GM12891 (cell line): ENCODE results near the gene MATK.
"Not testable (repeated sequence)": the region's sequence is repeated elsewhere in the genome, so short reads cannot be mapped to it uniquely, and the experiment has no call there.

Source experiments
- DNase-seq: peaks from one replicate; pipeline ENCODE4 v3.0.0; 2011; ENCODE audit warnings: low spot score; ENCODE audit not compliant: insufficient read length
- FAIRE-seq: peaks from 2 replicates; lab custom pipeline; 2011; peaks lifted over from hg19 to GRCh38; lab: Jason Lieb, UNC
- PAX5 ChIP-seq: IDR thresholded peaks from 2 replicates; pipeline ENCODE4 v1.6.1; 2011; ENCODE audit warnings: low read length, moderate library complexity, mild to moderate bottlenecking; ENCODE audit not compliant: insufficient read depth, severe bottlenecking
- POLR2A ChIP-seq: IDR thresholded peaks from 2 replicates; pipeline ENCODE4 v1.6.1; 2011; ENCODE audit warnings: low read depth, low read length, control low read depth
- POLR2AphosphoS5 ChIP-seq: IDR thresholded peaks from 2 replicates; pipeline ENCODE4 v1.6.1; 2011; ENCODE audit warnings: low read depth, low read length, control low read depth
- POU2F2 ChIP-seq: IDR thresholded peaks from 2 replicates; pipeline ENCODE4 v1.6.1; 2011; ENCODE audit warnings: low read depth, mild to moderate bottlenecking, control low read depth, low read length, moderate library complexity
- SPI1 ChIP-seq: IDR thresholded peaks from 2 replicates; pipeline ENCODE4 v1.6.1; 2011; ENCODE audit warnings: low read depth, low read length, control low read depth
- TAF1 ChIP-seq: IDR thresholded peaks from 2 replicates; pipeline ENCODE4 v1.6.1; 2011; ENCODE audit warnings: low read depth, low read length, control low read depth

MATK gene

DNA sequence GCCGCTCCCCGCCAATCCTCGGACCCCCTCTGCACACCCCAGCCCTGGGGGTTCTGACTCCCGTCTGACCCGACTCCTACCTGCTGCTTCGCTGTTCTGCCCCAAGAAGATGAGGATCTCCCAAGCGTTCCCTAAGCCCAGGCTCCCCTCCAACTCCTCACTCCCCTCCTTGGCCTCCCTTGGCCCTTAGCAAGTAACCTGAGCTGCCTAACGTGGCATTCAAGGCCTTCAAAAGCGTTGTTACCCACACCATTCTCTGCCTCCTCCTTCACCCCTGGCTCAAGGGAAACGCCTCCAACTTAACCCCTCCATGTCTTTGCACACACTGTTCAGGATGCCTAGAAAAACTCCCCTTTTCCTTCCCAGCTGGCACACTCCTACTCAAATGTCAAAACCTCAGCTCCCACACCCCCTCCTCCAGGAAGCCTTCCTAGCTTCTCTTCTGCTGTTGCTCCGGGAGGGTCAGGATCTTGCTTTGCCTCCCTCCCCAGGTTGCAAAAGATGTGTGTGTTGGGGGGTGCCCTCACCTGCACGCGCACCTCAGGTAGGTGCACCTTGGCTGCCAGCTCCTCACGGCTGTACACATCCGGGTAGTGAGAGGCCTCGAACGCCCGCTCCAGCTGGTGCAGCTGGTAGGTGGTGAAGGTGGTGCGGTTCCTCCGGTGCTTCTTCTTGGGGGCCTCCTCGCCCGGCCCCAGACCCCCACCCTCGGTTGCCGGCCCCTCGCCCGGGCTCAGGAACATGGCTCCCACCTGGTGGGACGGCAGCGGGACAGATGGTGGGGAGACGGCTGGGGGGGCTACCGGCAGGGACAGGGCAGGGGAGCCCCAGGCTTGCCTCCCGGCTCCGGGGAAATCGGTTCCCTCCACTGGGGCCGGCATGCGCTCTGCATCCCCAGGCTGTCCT lies 14.9 kb downstream of the MATK start:
- DNase-seq, result no peak
- FAIRE-seq, result no peak

DNA sequence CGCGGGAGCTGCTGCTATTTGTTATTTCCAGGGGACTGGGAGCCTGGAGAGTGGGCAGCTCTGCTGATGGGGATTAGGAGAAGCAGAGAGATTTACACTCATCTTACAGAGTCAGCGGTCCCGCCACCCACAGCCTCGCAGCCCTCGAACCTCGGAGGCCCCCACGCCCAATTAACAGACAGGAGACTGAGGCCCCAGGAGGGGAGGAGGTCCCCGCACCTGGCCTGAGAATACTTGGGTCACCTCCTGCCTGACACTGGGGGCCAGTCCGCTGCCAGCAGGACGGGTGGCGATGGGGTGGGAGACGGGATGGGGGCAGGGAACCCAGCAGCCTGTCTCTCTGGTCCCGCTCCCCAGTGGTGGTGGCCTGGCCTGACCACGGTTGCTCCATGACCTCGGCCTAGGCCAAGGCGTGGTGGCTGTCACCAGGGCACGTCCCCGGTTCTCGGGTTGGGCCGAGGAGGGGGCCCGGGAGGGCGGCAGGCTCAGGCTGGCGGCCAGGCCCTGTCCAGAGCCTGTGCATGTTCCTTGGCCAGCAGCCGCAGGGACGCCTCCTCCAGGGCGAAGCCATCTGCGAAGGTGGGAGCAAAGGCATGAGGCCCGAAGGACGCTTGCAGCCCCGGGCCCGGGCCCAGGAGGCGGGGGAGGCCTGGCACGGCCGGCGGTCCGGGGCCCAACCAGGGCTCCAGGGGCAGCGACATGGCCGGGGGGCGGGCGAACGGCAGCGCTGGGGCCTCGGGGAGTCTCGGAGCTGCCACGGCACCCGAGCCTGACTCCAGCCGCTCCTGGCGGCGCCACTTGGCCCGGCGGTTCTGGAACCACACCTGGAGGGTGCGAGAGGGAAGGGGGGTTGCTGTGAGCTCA lies 15.8 kb downstream of the MATK start:
- no peak for DNase-seq
- TF ChIP-seq PAX5 (no peak), TAF1 (no peak), SPI1 (no peak), POU2F2 (no peak), POLR2AphosphoS5 (no peak)
- no peak for FAIRE-seq

More for the DNA sequence above, 14.9 kb downstream of the MATK start:
- no peak for TF ChIP-seq SPI1
- no peak for TF ChIP-seq POLR2AphosphoS5
- no peak for TF ChIP-seq TAF1
- TF ChIP-seq POU2F2, result no peak
- TF ChIP-seq PAX5, result no peak
- no peak for TF ChIP-seq POLR2A

DNA sequence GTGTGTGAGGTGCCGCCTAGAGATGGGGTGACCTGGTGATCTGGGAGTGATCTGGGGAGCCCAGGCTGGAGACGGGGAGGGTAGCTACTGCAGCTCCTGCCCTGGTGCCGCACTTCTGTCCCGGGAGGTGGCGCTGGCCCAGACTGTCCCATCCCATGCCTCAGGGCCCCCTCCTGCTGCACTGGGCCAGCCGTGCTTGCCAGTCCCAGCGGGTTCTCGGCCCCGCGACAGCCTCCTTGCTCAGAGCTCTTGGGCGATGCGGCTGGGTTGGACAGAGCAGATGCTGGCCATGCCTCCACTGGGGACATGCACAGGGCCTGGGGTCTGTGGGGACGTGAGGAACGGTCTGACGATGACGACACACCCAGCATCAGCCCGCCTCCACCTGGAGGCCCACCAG lies 16.7 kb downstream of the MATK start:
- DNase-seq (no peak), FAIRE-seq (no peak)
- no peak for TF ChIP-seq POLR2A
- TF ChIP-seq PAX5, result no peak
- no peak for TF ChIP-seq SPI1
- no peak for TF ChIP-seq POU2F2
- TF ChIP-seq POLR2AphosphoS5, result no peak
- no peak for TF ChIP-seq TAF1

DNA sequence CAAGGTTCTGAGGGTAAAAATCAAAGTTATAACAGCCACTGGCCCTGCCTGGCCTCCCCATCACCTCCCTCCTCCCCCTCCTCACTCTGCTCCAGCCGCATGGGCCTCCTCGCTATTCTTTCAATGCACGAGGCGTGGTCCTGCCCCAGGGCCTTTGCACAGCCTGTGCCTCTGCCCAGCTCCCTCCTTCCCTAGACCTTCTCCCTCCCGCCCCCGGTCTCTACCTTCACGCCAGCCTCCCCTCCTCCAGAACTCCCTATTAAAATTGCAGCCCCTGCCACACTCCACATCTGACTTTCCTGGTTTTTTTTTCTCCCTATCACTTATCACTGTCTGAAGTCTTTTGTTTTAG lies 17.5 kb downstream of the MATK start:
- TF ChIP-seq POU2F2, result no peak
- TF ChIP-seq POLR2A, result no peak
- TF ChIP-seq SPI1, result no peak
- no peak for TF ChIP-seq PAX5
- TF ChIP-seq POLR2AphosphoS5, result no peak
- no peak for TF ChIP-seq TAF1
- DNase-seq (no peak), FAIRE-seq (no peak)

DNA sequence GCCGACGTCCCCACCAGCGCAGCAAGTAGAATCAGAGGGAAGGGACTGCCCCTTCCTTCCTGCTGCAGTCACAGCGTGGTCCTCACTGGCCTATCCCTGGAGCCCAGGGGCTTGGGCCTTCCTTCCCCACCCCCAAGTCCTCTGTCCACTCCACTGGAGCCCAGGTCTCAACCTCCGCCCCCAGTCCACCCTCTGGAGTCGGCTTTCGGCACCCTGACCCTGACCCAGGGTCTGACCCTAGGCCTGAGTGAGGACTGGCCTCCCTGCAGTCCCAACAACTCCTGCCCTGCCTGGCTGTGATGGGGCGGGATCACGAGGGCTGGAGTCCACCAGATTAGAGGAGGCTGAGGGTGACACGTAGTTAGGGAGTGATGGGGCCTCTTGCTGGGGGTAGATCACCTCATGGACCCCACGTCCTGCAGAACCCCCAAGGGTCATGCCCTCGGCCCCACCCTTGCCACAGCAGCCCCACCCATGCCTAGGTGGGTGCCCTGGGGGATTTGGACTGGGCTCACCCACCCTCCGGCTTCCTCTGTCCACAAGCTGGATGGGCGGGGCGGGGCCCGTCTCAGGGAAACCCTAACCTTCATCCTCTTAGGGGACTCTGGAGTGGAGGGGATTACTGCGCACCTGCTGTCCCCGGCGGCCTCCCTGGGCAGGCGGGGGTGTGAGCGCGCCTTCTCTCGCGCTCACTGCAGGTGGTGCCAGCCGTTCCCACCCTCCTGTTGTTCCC lies 18.0 kb downstream of the MATK start:
- DNase-seq (no peak), FAIRE-seq (no peak)
- TF ChIP-seq PAX5 (no peak), POU2F2 (no peak), SPI1 (no peak), POLR2AphosphoS5 (no peak), TAF1 (no peak), POLR2A (no peak)

DNA sequence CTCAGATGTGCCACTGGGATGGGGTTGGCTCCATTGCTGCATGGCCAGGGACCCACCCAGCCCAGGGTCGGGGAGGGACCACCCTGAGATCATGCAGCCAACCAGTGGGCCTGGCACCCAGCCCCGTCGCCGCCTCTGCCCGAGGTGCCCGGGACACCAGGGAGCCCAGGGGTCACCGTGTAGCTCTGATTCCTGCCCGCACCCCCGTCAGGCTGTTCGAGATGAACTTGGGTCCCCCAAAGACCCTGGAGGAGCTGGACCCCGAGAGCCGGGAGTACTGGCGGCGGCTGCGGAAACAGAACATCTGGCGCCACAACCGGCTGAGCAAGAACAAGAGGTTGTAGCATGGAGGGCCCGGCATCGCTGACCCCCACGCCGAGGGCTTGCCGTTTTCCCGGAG lies 19.1 kb downstream of the MATK start:
- FAIRE-seq, result no peak
- DNase-seq, result no peak
- no peak for TF ChIP-seq POLR2AphosphoS5
- TF ChIP-seq POLR2A, result no peak
- no peak for TF ChIP-seq SPI1
- no peak for TF ChIP-seq TAF1
- no peak for TF ChIP-seq PAX5
- no peak for TF ChIP-seq POU2F2

DNA sequence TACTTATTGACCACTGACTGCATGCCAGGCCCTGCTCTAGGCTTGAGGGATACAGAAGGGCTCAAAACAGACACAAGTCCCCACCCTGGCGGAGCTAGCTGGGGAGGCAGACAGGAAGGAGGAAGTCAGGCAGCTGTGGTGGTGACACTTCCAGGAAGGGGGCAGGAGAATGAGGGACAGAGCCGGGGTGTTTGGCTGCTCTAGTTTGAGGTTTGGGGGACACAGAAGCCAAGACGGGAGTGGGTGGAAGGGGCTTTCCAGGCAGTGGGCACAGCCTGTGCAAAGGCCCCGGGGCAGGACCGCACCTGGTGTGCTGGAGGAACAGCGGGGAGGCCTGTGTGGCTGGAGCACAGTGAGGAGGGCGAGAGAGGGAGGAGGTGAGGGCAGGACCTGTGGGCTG lies 19.7 kb downstream of the MATK start:
- TF ChIP-seq POLR2AphosphoS5, result no peak
- TF ChIP-seq POLR2A, result no peak
- no peak for TF ChIP-seq TAF1
- DNase-seq, result no peak
- no peak for FAIRE-seq

DNA sequence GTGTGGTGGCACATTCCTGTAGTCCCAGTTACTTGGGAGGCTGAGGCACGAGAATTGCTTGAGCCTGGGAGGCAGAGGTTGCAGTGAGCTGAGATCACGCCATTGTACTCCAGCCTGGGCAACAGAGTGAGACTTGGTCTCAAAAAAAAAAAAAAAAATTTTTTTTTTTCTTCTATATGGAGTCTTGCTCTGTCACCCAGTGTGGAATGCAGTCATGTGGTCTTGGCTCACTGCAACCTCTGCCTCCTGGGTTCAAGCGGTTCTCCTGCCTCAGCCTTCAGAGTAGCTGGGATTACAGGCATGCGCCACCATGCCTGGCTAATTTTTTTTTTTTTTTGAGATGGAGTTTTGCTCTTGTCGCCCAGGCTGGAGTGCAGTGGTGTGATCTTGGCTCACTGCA lies 20.4 kb downstream of the MATK start:
- DNase-seq, FAIRE-seq: not testable (repeated sequence)

DNA sequence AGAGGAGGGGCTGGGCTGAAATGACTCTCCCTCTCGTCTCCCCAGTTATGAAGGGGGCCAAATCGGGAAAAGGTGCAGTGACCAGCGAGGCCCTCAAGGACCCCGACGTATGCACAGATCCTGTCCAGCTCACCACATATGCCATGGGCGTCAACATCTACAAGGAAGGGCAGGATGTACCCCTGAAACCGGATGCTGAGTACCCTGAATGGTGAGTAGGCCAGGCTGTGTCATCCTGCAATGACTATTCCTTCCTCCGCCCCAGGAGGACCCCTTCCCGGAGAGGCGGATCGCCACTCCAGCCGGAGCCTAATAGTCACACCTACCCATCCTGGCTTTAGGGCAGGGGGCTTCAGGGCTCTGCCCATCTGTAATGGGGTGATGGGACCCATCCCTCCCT lies 21.1 kb downstream of the MATK start:
- FAIRE-seq (no peak), DNase-seq (no peak)
- TF ChIP-seq PAX5 (no peak), POLR2A (no peak)
